Suprapubic skin (tissue), 4 donors: ENCODE data around the gene KCMF1.

Experiments
- EP300 ChIP-seq: sonication (generic); formaldehyde crosslinking; IDR thresholded peaks from one replicate; pipeline ENCODE4 v1.6.1; 2017; ENCODE audit warnings: antibody characterized with exemption
- POLR2AphosphoS5 ChIP-seq, 3 donors: sonication (generic); formaldehyde crosslinking; IDR thresholded peaks; one replicate each; pipeline ENCODE4 v1.6.1; 2017; ENCODE audit warnings: antibody characterized with exemption in 3 of 3
- TF ChIP-seq, protein P1 (sequence below), 2 donors: fragments of 200-600 bp in 1 of 2; fragments of 450-650 bp in 1 of 2; sonication (generic) in 1 of 2; IDR thresholded peaks; one replicate each; pipeline ENCODE4 v1.5.1; 2016 to 2019; ENCODE audit warnings: antibody characterized with exemption in 2 of 2, mild to moderate bottlenecking in 1 of 2, moderate library complexity in 1 of 2

DNA sequence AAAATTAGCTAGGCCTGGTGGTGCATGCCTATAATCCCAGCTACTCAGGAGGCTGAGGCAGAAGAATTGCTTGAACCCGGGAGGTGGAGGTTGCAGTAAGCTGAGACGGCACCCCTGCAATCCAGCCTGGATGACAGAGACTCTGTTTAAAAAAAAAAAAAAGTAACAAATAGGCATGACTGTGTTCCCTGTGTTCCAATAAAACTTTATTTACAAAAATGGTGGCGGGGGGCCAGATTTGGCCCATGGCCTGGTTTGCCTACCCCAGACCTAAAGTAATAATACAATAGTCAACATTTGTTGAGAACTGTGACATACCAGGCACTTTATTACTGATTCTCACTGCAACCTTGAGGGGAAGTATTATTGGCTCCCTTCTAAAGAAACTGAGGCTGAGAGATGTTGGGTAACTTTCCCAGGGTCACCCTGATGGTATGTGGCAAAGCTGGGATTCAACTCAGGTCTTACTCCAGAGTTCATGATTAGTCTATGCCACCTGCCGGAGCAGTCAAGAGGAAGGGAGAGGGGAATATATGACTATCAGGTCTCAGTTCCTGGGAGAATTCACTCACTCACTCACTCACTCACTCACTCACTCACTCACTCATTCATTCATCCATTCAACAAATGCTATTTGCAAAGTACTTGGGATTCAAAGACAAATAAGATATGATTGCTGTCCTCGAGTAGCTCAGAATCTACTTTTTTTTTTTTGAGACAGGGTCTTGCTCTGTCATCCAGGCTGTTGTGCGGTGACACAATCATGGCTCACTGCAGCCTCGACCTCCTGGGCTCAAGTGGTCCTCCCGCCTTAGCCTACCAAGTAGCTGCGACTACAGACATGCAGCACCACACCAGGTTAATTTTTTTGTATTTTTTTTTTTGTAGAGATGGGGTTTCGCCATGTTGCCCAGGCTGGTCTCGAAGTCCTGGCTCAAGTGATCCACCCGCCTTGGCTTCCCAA, 14.3 kb upstream of the KCMF1 start:
- TF ChIP-seq, protein P1, sequence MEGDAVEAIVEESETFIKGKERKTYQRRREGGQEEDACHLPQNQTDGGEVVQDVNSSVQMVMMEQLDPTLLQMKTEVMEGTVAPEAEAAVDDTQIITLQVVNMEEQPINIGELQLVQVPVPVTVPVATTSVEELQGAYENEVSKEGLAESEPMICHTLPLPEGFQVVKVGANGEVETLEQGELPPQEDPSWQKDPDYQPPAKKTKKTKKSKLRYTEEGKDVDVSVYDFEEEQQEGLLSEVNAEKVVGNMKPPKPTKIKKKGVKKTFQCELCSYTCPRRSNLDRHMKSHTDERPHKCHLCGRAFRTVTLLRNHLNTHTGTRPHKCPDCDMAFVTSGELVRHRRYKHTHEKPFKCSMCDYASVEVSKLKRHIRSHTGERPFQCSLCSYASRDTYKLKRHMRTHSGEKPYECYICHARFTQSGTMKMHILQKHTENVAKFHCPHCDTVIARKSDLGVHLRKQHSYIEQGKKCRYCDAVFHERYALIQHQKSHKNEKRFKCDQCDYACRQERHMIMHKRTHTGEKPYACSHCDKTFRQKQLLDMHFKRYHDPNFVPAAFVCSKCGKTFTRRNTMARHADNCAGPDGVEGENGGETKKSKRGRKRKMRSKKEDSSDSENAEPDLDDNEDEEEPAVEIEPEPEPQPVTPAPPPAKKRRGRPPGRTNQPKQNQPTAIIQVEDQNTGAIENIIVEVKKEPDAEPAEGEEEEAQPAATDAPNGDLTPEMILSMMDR (IDR thresholded peaks at IDR 0.05), result no peak
- no peak for TF ChIP-seq EP300
- no peak for TF ChIP-seq POLR2AphosphoS5 (IDR thresholded peaks at IDR 0.05)
